CD4-positive, alpha-beta T cell treated with Interleukin-6 at 100 ng/mL for 8 hours (primary cell): ENCODE data around the gene TBX18.

Source experiments
- DNase-seq: peaks from one replicate; pipeline ENCODE4 v3.0.0-alpha.2; 2020; ENCODE audit warnings: mixed read lengths, low spot score

The TBX18 gene

DNA sequence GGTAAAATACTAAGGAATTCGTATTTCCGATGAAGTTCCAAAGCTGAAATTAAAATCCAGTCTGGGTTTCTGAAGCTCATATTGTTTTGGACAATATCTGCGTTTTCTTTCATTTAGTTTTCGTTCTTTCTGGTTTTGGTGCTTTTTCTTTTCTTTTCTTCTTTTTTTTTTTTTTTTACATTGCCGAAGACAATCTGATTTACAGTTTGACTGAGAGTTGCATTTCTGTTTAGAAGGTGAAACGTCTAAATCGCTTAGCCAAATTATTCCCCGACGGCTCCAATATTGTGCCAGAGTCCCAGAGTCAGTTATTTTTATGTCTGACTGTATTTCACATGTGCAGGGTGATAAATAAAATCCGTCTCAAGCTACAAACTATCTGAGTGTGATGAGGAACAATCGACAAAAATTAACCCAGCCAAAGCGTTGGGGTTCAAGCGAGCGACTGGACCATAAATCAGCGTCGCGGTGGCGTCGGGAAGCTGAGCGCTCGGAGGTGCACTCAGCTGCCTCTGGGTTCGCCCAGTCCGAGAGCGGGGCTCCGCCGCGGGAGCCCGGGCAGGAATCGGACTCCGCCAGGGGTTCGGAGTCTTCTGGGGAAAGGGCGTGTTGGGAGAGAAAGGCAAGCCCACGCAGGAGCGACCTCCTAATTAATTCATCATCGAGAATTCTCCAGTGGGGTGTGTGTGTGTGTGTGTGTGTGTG is 8.2 kb upstream of the TBX18 start:
- DNase-seq = no peak

DNA sequence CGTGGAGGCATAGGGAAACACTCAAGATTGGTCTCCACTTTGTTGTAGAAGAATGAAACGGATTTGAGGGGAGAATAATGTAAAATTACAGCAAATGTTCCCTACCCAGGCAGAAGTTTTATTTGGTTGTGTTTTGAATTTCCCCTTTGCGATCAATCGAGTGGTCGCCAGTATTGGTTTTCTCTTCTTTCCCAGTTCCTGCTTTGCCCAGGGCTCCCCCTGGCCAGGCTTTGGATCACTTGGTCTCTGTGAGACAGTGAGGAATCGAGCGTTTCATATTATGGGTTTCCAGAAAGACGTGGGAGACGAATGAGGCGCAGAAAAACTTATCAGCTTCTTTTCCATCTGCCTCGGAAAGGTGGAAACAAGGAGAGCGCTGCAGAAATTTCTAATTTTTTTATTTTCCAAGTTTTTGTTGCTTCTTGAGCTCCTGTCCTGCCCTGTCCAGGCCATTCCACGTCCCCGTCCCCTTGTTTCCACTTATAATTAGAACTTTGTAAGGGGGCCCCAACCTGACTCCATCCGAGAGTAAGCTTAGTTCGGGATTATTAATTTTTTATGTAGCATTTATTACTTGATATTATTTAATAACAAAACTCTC is 7.5 kb upstream of the TBX18 start:
- no peak for DNase-seq

DNA sequence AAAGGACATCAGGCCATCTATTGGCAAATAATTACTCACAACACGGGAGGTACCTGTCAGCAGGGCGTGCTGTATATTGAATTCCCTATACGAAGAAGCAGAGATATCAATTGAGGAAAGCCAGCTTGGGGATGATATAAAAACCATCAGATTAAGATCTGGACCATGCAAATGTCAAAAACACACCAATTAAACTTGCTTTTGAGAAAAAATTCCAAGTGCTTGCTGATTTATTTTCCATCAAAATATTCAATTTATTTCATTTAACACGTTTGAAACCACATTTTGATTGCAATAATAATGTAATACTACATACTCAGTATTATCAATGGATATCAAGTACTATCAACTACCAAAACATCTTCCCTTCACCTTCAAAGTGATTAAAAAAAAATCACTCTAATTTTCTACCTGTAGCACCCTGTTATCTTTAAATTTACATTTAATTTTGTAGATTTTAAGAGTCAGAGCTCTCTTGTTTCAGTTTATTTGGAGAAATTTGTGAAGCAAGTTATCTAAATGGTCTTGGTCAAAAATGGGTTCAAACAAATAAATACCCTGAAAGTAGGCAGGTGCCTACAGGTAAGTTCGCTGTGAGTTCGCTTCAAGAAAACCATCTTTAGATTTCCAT is 6.8 kb upstream of the TBX18 start:
- DNase-seq = no peak

DNA sequence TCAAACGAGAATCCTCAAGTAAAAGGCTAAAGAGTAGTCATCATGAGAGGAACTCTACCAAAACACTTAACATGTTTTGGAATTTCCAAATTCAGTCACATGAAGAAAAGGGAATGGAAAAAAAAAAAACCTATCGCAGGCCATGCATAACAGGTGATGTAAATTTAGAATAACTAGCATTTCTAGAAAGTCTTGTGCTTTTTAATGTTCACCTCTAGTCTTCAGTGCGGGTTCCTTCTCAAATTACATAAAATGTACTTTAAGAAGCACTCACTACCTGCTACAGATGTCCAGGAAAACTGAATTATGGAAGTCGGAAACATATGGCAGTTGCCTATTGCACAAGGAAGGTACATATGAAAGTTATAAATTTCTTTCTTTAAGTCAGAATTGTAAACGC is 6.1 kb upstream of the TBX18 start:
- DNase-seq = no peak

DNA sequence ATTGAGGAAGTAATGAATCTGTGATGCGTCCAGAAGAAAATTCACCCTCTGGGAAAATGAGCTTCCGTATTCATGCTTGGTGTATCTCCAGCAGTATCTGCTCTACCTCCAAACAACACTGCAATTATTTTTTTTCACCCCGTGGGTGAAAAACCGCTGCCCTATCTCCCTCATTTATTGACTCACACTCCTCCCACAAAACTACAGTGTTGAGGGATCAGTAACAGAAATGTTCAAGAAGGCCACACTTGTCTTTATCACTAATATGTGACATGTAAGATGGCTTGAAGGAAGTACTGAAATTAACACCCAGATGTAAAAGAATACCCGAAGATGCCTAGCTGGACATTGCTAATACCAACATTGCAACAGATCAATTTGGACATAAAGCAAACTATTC is 4.9 kb upstream of the TBX18 start:
- no peak for DNase-seq

DNA sequence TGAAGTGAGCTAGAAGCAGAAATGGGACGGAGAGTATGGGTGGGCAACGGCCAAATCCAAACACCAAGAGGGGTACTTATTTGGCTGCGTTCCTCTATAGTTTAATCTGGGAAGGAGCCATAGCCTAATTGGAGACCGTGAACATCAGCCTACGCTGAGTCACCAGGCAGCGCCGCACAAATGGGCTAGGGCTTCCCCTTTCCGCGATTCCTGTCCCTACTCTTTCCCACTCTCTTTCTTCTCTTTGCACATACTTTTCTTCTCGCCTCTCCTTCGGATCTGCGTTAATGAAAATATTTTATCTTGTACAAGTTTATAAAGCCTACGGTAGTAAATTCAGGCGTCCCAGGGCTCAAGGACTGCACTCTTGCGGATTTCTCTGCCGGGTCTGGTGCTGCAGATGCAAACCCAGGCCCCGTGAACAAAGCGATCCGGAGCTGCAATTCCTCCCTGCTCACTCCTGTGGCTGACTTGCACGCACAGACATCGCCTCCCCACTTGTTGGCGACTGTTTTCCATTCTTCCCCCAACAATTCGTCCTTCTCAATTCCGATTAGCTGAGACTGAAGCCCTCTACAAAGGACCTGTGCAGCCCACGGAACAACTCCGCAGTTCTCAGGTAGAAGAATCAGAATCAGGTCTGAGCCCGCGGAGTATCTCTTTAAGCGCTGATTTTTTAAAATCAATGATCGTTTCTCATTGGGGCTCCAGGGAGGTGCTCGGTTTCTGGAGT is 4.2 kb upstream of the TBX18 start:
- DNase-seq = no peak

DNA sequence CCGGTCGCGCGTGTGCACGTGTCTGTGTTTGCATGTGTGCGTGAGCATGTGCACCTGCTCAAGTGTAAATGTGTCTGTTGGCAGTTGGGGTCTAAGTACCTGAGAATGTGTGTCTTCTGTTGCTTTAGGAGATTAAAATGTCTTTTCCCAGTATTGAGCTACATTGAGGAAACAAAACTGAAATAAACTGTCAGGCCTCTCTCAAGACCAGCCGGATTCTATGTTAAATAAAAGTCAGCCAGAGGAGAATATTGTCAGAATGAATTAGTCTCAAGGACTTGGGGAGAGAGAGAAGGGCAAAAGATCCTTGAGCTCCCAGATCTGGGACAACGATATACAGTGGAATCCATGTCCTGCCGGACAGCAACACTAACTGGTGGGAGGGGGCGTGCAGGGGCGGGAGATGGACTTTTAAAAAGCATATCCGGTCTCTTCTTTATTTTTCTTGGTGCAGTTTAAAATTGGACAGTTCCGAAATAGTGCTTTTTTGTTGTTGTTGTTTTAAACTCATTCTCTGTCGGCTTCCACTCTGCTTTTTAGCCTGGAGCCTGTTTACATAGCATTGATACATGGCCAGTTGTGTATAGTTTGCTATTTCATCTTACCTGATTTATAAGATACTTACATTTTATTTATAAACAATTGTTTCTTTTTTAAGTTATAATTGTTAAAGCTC is 3.3 kb upstream of the TBX18 start:
- no peak for DNase-seq

DNA sequence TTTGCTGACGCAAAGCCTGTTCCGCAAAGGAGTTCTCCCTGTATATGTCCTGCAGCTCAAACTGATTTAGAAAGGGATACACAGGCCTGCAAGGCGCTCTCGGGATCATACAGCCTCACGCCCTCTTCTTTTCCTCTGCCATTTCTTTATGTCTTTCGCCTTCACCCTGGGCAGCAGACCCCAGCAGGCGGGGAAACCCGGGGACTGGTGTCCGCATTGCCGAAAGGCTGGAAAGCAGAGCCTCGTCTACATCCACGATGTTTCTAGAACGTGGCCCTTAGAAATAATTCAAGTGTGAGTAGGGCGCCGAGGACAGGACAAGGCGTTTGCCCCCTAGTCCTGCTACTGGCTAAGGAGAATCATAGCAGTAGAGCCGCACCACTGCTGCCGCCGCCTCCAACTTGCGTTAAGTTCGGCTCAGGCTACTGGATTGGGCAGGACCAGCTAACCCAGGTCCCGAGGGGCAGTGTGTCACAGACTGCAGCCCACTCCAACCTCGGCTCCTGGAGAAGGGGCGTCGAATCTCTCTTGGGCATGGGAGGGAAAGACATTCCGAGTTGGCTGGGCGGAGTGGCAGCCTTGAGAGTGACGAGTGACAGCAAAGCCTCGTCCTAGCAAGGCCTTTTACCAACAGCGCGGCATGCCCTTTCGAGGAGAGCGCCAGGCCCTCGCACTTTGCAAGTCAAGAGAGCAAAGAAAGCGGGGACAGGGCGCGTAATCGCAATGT is 2.6 kb upstream of the TBX18 start:
- DNase-seq = no peak

DNA sequence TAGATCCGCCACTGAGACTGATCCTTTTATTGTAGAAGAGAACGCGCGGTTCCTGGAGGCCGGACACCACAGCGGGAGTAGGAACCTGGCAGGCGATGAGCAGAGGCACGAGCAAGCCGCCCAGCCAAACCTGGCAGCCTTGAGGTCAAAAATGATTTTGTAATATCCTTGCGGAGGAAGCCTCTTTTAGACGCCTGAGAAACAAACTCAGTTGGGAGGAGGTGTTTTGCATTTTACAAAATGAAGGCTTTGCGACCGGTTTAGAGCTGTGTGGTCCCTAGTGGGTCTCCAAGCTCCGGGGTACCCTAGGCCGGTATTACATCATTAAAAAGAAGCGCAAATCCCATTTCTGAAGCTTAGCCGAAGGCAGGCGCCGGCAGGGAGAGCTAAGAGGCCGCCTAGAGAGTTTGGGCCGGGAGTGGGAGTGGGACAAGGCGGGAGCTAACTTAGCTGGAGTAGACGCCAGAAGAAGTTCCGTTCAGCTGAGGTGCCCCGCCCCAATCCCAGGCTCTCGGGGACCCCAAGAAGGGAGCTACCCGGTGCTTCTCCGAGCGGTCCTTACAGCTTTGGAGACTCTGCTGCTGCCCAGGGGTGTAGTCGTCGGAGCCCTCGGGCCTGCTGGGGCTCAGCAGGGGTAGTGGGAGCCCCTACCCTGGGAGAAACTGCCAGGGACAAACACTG is 1.9 kb upstream of the TBX18 start:
- no peak for DNase-seq

DNA sequence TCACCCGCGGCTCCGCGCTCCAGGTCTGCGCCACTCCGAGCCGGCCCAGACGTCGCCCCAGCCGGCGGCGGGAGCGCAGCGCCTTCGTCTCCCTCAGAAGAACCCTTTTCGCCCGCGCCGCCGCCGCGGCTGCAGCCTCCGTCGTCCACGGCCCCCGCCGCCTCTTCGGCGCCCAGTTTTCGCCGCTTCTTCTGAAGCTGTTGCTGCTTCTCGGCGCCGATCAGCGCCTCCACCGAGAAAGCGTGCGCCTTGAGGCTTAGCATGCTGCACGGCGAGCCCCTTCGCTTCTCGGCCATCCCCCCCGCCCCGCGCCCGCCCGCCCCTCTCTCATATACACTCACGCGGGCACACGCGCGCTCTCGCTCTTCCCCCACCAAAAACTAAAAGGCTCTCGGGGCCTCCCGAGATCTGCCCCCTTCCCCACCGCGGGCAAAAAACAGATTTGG is 489 bp downstream of the TBX18 start:
- no peak for DNase-seq

DNA sequence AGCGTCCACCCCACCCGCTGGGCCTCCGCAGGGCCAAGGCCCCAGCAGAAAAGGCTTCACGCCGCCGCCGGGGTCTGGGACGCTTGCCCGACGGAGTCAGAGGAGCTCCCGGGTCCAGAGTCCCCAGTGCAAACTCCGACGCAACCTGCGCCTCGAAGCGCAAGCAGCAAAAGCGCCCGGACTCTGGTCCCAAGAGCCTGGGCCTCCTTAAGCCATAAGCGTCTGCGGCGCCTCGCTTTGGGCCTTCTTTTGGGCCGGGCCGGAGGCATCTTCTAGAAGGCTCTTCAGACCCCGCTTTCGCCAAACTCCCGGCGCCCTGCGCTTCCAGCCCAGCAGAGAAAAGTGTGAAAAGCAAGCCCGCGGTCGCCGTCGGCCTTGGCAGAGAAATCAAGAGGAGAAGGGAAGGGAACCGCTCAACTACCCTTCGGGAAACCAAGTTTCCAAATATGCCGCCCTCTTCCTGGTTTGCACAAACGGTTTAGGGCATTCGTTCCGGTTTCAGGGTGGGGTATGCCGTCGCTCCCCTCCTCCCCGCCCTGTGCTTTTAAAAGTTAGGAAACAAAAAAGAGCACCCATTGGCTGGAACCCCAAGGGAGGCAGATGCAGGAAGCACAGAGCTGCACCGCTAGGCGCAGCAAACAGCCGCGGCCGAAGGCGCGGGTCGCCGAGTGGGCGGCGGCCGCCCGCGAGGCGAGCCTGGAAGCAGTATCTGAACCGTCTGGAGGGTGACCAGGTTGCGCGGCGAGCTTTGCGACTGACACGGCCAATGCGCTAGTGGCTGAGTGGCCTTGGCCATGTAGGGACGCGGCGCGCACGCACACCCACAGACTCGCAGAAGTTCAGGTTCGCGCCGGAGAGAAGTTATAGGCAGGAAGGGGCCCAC is 1.2 kb downstream of the TBX18 start:
- no peak for DNase-seq

DNA sequence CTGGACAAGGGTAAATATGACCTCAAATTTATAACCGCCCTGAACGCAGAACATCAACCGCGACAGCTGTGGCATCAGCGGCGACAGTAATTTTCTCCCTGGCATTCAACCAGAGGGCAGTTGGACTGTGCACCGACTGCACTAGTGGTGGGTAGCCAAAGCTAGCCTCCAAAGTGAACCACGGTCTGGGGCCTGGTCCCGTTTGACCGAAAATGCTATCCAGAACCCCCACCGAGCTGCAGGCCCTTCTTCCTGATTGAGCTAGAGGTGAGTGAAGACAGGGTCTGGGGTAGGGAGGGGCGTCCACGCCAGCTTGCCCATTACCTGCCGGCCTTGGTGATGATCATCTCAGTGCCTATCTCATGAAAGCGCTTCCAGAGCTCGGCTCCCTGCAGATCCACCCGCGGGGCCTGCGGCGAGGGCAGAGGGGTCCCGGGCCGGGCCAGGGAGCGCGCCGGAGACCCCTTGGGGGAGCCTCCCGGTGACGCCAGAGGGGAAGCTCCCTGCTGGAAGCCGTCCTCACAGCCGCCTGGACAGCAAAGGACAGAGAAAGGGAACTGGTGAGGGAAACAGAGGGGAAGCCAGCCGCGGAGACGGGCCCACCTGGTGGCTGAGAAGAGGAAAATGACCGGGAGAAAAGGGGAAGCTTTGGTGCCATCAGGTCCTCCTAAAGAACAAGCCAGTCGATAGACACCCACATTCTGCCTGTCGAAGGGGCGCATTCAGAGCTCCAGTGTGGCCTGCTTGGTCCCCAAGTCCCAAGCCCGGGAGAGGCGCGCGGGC is 2.0 kb downstream of the TBX18 start:
- DNase-seq = no peak

DNA sequence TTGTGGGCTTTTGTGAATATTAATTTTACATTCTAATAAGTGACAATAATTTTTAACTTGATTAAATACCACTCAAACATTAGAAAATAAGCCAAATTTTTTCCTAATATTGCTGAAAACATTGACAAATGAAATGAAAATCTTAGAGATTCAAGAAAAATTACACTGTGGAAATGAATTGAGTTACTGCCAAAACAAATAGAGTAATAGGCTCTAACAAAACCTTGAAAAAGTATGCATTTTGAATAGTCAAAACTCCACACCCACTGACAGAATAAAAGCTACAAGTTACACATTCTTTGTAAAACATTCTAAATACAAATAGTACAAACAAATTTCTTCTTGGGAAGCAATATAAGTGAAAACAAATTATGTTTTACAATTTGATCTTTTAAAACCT is 5.9 kb downstream of the TBX18 start:
- no peak for DNase-seq

DNA sequence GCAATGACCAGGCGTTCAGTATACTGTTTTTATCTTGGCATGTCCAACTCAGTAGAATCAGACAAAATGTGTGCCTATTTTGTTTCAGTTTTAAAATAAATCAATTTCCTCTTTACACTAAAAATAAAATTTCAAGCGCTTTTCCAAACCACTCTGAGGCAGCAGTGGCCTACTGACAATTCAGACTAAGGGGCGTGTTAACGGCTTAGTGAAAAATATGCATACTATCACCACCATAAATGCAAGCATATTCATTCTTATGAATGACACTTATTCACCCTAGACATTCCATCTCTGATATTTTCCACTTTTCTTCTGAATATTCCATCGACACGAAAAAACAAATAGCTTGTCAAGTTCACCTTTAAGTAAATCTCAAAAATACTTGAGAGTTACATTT is 7.5 kb downstream of the TBX18 start:
- no peak for DNase-seq

DNA sequence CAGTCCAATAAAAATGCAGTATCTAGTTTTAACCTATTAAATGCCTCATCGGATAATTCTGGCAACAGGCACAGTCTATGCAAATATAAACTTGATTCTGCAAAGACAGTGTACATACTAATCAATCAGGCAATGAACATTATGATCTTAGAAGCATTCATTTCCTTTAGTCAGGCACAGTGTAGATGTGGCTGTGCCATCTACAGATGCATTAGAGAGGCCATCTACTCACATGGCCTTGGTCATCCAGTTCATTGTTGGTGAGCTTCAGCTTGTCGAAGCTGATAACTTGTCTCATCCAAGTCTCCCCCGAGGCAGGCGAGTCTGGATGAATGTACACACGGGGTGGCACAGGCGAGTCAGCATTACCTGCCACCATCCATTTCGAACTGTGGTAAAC is 7.9 kb downstream of the TBX18 start:
- DNase-seq = no peak

DNA sequence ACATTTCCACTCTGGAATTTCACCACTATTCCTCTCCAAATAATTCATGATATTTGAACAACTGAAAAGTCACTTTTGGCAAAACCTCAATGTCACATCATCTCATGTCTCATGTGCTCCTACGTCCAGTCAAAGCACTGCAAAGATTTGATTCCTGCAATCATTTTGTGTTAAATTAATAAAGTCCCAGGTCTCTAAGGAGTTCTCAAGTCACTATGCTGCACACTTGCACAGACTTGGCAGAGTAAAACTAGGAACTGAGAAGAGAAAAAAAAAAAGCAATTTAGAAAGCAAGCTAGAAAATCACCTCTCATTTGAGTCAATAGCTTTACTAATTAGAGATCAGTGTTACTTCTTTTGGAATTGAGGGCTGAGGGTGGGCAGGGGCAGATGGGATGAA is 11.2 kb downstream of the TBX18 start:
- no peak for DNase-seq

DNA sequence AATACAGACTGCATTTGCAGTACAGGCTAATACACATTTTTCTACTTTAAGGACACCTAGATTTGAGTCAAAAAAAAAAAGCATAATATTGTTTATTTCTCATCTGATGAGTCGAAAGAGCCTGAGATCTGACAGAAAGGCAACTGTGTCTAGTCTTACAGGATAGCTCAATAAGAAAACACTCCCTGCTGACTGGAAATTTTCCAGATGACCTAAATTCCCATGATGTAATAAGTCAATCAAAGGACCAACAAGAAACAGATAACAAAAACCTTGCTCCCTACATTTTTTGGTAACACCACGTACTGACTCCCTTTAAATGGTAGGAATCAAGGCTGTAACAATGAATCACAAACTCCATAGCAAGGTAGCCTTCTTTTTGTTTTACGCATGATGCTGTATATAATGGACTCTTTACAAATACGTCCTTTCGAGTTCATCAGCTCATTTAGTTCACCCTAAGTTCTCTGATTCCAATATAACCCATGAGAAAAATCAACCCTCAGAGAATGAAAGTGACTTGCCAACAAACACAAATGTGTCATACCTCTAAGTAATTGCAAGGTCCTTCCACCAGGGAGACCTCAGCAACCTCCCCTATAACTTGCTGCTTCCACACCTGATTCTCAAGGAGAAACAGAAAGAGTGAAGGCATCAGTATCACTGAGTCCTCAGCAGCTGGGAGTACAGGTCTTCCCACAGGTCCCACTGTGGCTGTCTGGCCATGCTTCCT is 12.1 kb downstream of the TBX18 start:
- DNase-seq = no peak

DNA sequence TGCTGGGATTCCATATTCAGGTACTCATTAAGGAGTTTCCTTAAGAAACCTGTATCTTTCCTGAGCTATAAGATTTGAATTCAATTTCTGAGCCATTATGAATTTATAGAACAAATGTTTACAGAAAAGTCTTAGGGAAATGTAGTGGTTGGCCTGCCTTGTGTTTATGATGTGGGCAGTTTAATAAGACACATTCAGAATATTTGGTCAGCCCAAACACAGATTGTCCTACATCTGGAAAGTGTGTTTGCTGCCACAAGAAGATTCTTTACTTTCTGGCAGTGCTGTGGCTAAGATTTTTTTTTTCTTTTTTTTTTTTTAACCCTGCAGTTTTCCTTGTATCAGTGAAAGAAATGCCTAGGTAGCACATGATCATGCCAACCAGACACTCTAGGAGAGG is 15.2 kb downstream of the TBX18 start:
- no peak for DNase-seq

DNA sequence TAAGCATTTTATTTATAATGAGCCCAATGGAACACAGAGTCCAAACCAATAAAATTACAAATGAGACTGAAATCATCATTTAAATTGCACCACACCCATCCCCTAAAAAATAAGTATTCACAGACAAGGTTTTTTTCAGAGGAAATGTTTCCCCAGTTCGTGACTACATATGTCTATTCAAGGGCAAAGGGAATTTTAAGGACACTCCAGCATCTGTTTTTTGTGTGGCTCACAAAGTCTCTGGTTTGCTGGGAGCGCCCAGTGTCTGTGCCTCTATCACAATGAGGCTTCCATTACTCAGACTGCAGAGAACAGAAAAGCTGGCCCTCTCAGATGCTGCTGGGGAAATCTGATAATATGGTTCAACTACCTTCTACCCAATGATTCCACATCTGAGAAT is 16.0 kb downstream of the TBX18 start:
- no peak for DNase-seq
